K562 (cell line): Measurements from ENCODE around the gene CD300H. TPM values are rescaled to one million over a fixed set of nuclear protein-coding genes. Genes with fewer than 3 reads are reported as not detected.

Source experiments
- ATAC-seq: fragments of 200-7000 bp; cut with Tn5 transposase; 3 replicates; pipeline ENCODE4 v1.9.1; 2020; ENCODE audit warnings: moderate library complexity
- BruUV-seq: library from RNA; stranded (reverse); fragments of 400-500 nt; replicated peaks from 2 replicates; lab custom pipeline; 2021; lab: Mats Ljungman, UMichigan
- CTCF ChIA-PET: fragments of 300-600 bp; formaldehyde crosslinking; extraction: SDS; loops from one replicate; lab custom pipeline; 2021; ENCODE audit warnings: low intra/inter-chr PET ratio; lab: Yijun Ruan, JAX
- POLR2A ChIA-PET: fragments of 300-600, 350-650 bp; sonication (Branson Sonifier 250); formaldehyde crosslinking; extraction: SDS; loops from one replicate; lab custom pipeline; 2021; ENCODE audit warnings: antibody characterized with exemption, inconsistent platforms; lab: Yijun Ruan, JAX
- DNase-seq, 4 experiments: peaks; one replicate each; pipeline versions ENCODE4 v3.0.0 to v3.0.0-alpha.2; 2011 to 2018; ENCODE audit warnings: low spot score in 3 of 4, mixed read lengths in 3 of 4; ENCODE audit errors: extremely low read depth in 1 of 4
- FAIRE-seq: peaks from 2 replicates; lab custom pipeline; 2011; peaks lifted over from hg19 to GRCh38; lab: Jason Lieb, UNC
- H2AFZ ChIP-seq: 2 replicates; pipeline ENCODE4 v1.6.0; 2011; ENCODE audit warnings: low read depth, low read length, control low read depth, inconsistent platforms
- H3K27ac ChIP-seq: fragments of 200-600 bp; 3 replicates; pipeline ENCODE4 v1.8.0; 2011; ENCODE audit warnings: low read depth, mild to moderate bottlenecking, control low read depth, inconsistent platforms, low read length, moderate library complexity, mixed read lengths; ENCODE audit errors: extremely low read depth
- H3K27me3 ChIP-seq, 2 experiments: fragments of 300-600 bp in 1 of 2; 2 replicates in 1 of 2; 3 replicates in 1 of 2; pipeline versions ENCODE4 v1.6.0 to v1.8.0; 2011; ENCODE audit warnings: inconsistent platforms in 2 of 2, low read length in 2 of 2, mild to moderate bottlenecking in 1 of 2, mixed read lengths in 1 of 2, moderate library complexity in 1 of 2; ENCODE audit not compliant: control insufficient read depth in 2 of 2, insufficient read depth in 2 of 2
- H3K36me3 ChIP-seq: fragments of 300-600 bp; 3 replicates; pipeline ENCODE4 v1.8.0; 2011; ENCODE audit warnings: mild to moderate bottlenecking, low read length, inconsistent platforms; ENCODE audit not compliant: control insufficient read depth, insufficient read depth
- H3K4me1 ChIP-seq, 2 experiments: fragments of 200-600 bp in 1 of 2; replicated peaks in 1 of 2; 2 replicates in 1 of 2; 3 replicates in 1 of 2; pipeline versions ENCODE4 v1.5.1 to v1.8.0; 2011; ENCODE audit warnings: inconsistent platforms in 2 of 2, low read length in 2 of 2, mild to moderate bottlenecking in 1 of 2, mixed read lengths in 1 of 2, moderate library complexity in 1 of 2; ENCODE audit not compliant: control insufficient read depth in 2 of 2, insufficient read depth in 2 of 2
- H3K4me2 ChIP-seq: 2 replicates; pipeline ENCODE4 v1.6.1; 2011; ENCODE audit warnings: low read length, control low read depth, inconsistent platforms, mixed read lengths; ENCODE audit not compliant: insufficient read depth
- H3K4me3 ChIP-seq: fragments of 200-600 bp; sonication (generic), shearing (Covaris generic); 2 replicates; pipeline ENCODE4 v1.5.1; 2016; ENCODE audit warnings: control low read depth, inconsistent platforms
- H3K79me2 ChIP-seq: fragments of 200-600 bp; 3 replicates; pipeline ENCODE4 v1.8.0; 2011; ENCODE audit warnings: low read length, inconsistent platforms; ENCODE audit not compliant: control insufficient read depth, insufficient read depth
- H3K9ac ChIP-seq, 2 experiments: 2 replicates each; pipeline versions ENCODE4 v1.6.0 to v1.6.1; 2011; ENCODE audit warnings: low read depth in 2 of 2, low read length in 2 of 2, control low read depth in 1 of 2, inconsistent platforms in 1 of 2, mild to moderate bottlenecking in 1 of 2, mixed read lengths in 1 of 2; ENCODE audit not compliant: insufficient read depth in 1 of 2
- H3K9me1 ChIP-seq: one replicate; pipeline ENCODE4 v1.6.0; 2011; ENCODE audit warnings: inconsistent platforms, mild to moderate bottlenecking, low read length, moderate library complexity; ENCODE audit not compliant: control insufficient read depth, insufficient read depth
- H3K9me3 ChIP-seq: replicated peaks from 2 replicates; pipeline ENCODE4 v1.5.1; 2011; ENCODE audit warnings: low read depth, low read length, inconsistent platforms; ENCODE audit not compliant: control insufficient read depth, insufficient read depth
- H4K20me1 ChIP-seq: replicated peaks from 2 replicates; pipeline ENCODE4 v1.6.1; 2011; ENCODE audit warnings: low read length, inconsistent platforms, mixed read lengths; ENCODE audit not compliant: control insufficient read depth, insufficient read depth
- CBX1 ChIP-seq: sonication (generic); IDR thresholded peaks from 2 replicates; pipeline ENCODE4 v1.6.1; 2016; ENCODE audit warnings: antibody characterized with exemption, low read depth, mild to moderate bottlenecking
- CREB3 ChIP-seq: fragments of 450-650 bp; conservative IDR thresholded peaks from 2 replicates; pipeline ENCODE4 v1.6.1; 2016; ENCODE audit warnings: missing genetic modification characterization, low read depth, mild to moderate bottlenecking, missing compliant biosample characterization, moderate library complexity
- MCM3 ChIP-seq: fragments of 450-650 bp; IDR thresholded peaks from 2 replicates; pipeline ENCODE4 v1.6.1; 2016
- NELFE ChIP-seq: IDR thresholded peaks from 2 replicates; pipeline ENCODE4 v1.6.1; 2011; ENCODE audit warnings: mild to moderate bottlenecking; ENCODE audit not compliant: insufficient read depth, insufficient read length
- NFE2 ChIP-seq: IDR thresholded peaks from 2 replicates; pipeline ENCODE4 v1.6.1; 2014; ENCODE audit warnings: antibody characterized with exemption, low read depth
- SRSF3 ChIP-seq: fragments of 200-400 bp; formaldehyde crosslinking; IDR thresholded peaks from 2 replicates; pipeline ENCODE4 v1.6.1; 2016; ENCODE audit warnings: mild to moderate bottlenecking, low read length, moderate library complexity; ENCODE audit not compliant: insufficient read depth
- TFE3 ChIP-seq: fragments of 450-650 bp; formaldehyde crosslinking; IDR thresholded peaks from 2 replicates; pipeline ENCODE4 v1.4.0; 2020; ENCODE audit warnings: mild to moderate bottlenecking, mixed read lengths
- ZHX1 ChIP-seq: fragments of 150-350 bp; conservative IDR thresholded peaks from 2 replicates; pipeline ENCODE4 v1.6.1; 2014; ENCODE audit warnings: low read length
- WGBS: fragments of 100-300 bp; shearing (Covaris generic); methylation state at CpG from one replicate; pipeline ENCODE4 v1.1.6; 2016; ENCODE audit warnings: low coverage, mixed read lengths; ENCODE audit not compliant: insufficient coverage; ENCODE audit errors: missing lambda C conversion rate; 5-methylcytosine and 5-hydroxymethylcytosine counted together
- in situ Hi-C: fragments of 300-500 bp; cut with MboI; formaldehyde crosslinking; loops from 4 replicates; pipeline ENCODE4 v1.15.0; 2018; ENCODE audit warnings: inconsistent platforms, mixed read lengths
- intact Hi-C: fragments of 100-400 bp; cut with micrococcal nuclease; formaldehyde crosslinking; loops from 2 replicates; pipeline ENCODE4 v1.14.2; 2022
- polyA plus RNA-seq, 8 experiments: library from polyadenylated mRNA; depleted of rRNA in 4 of 8; stranded (reverse) in 5 of 8; unstranded in 3 of 8; fragments of >200 nt; fragmentation: Nextera tagmentation in 2 of 8; fragmentation: Illumina TruSeq in 1 of 8; extraction: Ambion mirVana in 2 of 8; extraction: Trizol in 1 of 8; gene quantifications; 2 replicates each; pipeline versions ENCODE4 v1.2.1 to v1.2.3, GENCODE V29; 2011 to 2014; ENCODE audit warnings: inconsistent platforms in 1 of 8, missing spikeins in 1 of 8
- total RNA-seq, 7 experiments: library from RNA; depleted of rRNA in 6 of 7; stranded (reverse); fragments of >200 nt in 6 of 7; fragmentation: Illumina TruSeq in 2 of 7; extraction: Trizol in 2 of 7; gene quantifications; 2 replicates each; pipeline versions ENCODE4 v1.2.1 to v1.2.3, GENCODE V29; 2011 to 2021; ENCODE audit warnings: low replicate concordance in 1 of 7
- TF ChIP-seq, protein P1 (sequence below): fragments of 450-650 bp; IDR thresholded peaks from 2 replicates; pipeline ENCODE4 v1.6.1; 2018; ENCODE audit warnings: mild to moderate bottlenecking, low read depth; ENCODE audit not compliant: partially characterized antibody
- TF ChIP-seq, protein P2 (sequence below): IDR thresholded peaks from 2 replicates; pipeline ENCODE4 v1.6.1; 2011; ENCODE audit warnings: borderline replicate concordance, low read depth, mild to moderate bottlenecking, moderate library complexity, low read length; ENCODE audit not compliant: insufficient read depth, poor library complexity, severe bottlenecking
- TF ChIP-seq, protein P3 (sequence below): IDR thresholded peaks from 2 replicates; pipeline ENCODE4 v1.6.1; 2016; ENCODE audit warnings: missing genetic modification characterization, missing compliant biosample characterization

Gene CD300H
- total and polyA plus RNA-seq, 9 of the 15 experiments (the other 6 are each of a cell fraction or from before 2014, with no cell fraction given), result not detected

DNA sequence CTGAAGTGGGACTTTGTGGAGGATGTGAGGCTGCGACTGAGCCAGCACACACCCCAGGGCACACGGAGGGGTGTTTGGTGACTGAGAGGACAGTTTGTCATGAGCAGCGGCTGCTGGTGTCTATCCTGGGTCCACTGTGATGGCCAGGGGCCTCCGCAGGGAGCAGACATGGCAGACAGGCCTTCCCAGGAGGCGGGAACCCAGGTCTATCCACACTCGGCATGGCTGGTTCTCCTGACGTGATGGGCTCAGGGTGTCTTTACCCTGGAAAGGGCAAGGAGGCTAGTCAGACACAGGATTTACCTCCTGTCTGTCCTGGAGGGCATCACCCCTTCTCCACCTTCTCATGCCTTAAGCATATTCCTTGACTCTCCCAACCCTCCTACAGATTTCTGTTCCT is 20.7 kb downstream of the CD300H start:
- in situ Hi-C loops (no loop called here), intact Hi-C loops (no loop called here)
- no peak overlapping the region for H2AFZ ChIP-seq
- FAIRE-seq, result no peak
- no peaks in the 10 kb centered on the region; the same call in none of the 2 replicates for H4K20me1 ChIP-seq
- H3K9ac ChIP-seq, result no peak overlapping the region
- H3K79me2 ChIP-seq, result no peaks in the 10 kb centered on the region
- 10% methylated on average over 7 of the region's 7 CpGs for WGBS
- H3K27ac ChIP-seq, result no peak overlapping the region
- ChIA-PET CTCF (no interaction called here), POLR2A (interaction anchor here (0.8 kb wide), 1 partner anchor 8 kb away, joined by 3 read pairs; no protein-coding TSS in a partner anchor)
- no TSS peak for BruUV-seq
- no peak for DNase-seq
- peaks cover 0 to 3% of the 10 kb centered on the region in 2 experiments; a peak in 1 of 5 replicates for H3K4me1 ChIP-seq
- no peaks in the 10 kb centered on the region for H3K9me3 ChIP-seq
- no peaks in the 10 kb centered on the region for H3K36me3 ChIP-seq
- ATAC-seq, result no peak
- H3K9me1 ChIP-seq, result no peaks in the 10 kb centered on the region
- peaks cover 3 to 89% of the 10 kb centered on the region in 2 experiments; a peak in 4 of 5 replicates for H3K27me3 ChIP-seq
- no peak overlapping the region for H3K4me3 ChIP-seq
- no peak overlapping the region for H3K4me2 ChIP-seq
- TF ChIP-seq NELFE (no peak), CREB3 (tag) (no peak), CBX1 (no peak), ZHX1 (no peak), SRSF3 (no peak), NFE2 (no peak), MCM3 (no peak), TFE3 (CRISPR knock-in tag) (no peak)
- TF ChIP-seq, protein P1, sequence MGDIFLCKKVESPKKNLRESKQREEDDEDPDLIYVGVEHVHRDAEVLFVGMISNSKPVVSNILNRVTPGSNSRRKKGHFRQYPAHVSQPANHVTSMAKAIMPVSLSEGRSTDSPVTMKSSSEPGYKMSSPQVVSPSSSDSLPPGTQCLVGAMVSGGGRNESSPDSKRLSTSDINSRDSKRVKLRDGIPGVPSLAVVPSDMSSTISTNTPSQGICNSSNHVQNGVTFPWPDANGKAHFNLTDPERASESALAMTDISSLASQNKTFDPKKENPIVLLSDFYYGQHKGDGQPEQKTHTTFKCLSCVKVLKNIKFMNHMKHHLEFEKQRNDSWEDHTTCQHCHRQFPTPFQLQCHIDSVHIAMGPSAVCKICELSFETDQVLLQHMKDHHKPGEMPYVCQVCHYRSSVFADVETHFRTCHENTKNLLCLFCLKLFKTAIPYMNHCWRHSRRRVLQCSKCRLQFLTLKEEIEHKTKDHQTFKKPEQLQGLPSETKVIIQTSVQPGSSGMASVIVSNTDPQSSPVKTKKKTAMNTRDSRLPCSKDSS, result no peak
- TF ChIP-seq, protein P2, sequence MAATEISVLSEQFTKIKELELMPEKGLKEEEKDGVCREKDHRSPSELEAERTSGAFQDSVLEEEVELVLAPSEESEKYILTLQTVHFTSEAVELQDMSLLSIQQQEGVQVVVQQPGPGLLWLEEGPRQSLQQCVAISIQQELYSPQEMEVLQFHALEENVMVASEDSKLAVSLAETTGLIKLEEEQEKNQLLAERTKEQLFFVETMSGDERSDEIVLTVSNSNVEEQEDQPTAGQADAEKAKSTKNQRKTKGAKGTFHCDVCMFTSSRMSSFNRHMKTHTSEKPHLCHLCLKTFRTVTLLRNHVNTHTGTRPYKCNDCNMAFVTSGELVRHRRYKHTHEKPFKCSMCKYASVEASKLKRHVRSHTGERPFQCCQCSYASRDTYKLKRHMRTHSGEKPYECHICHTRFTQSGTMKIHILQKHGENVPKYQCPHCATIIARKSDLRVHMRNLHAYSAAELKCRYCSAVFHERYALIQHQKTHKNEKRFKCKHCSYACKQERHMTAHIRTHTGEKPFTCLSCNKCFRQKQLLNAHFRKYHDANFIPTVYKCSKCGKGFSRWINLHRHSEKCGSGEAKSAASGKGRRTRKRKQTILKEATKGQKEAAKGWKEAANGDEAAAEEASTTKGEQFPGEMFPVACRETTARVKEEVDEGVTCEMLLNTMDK, result no peak
- TF ChIP-seq, protein P3, sequence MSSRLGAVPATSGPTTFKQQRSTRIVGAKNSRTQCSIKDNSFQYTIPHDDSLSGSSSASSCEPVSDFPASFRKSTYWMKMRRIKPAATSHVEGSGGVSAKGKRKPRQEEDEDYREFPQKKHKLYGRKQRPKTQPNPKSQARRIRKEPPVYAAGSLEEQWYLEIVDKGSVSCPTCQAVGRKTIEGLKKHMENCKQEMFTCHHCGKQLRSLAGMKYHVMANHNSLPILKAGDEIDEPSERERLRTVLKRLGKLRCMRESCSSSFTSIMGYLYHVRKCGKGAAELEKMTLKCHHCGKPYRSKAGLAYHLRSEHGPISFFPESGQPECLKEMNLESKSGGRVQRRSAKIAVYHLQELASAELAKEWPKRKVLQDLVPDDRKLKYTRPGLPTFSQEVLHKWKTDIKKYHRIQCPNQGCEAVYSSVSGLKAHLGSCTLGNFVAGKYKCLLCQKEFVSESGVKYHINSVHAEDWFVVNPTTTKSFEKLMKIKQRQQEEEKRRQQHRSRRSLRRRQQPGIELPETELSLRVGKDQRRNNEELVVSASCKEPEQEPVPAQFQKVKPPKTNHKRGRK (tag), result no peak
